H1 (cell line): ENCODE measurements around the gene CDK9. TPM values are rescaled to one million over a fixed set of nuclear protein-coding genes. Genes with fewer than 3 reads are reported as not detected.

Experiments
- polyA plus RNA-seq, 7 experiments: library from polyadenylated mRNA; depleted of rRNA in 3 of 7; stranded (reverse) in 5 of 7; unstranded in 2 of 7; fragments of >200 nt in 5 of 7; fragments of 200-250 nt in 2 of 7; gene quantifications; 1 replicate in 5 of 7; 2 replicates in 1 of 7; 4 replicates in 1 of 7; pipeline versions ENCODE4 v1.2.1 to v1.2.3, GENCODE V29; 2011 to 2013; ENCODE audit warnings: missing spikeins in 2 of 7, mixed read lengths in 2 of 7
- total RNA-seq: library from RNA; stranded (reverse); fragmentation: NEBNext Ultra II Directional; extraction: Animal tissue kit (Norgen Biotek cat#: 25700); gene quantifications from 2 replicates; pipeline ENCODE4 v1.2.1, GENCODE V29; 2021
- TF ChIP-seq, protein P1 (sequence below): IDR thresholded peaks from 2 replicates; pipeline ENCODE4 v1.6.1; 2011; ENCODE audit warnings: low read depth, mild to moderate bottlenecking, low read length; ENCODE audit not compliant: insufficient read depth

The CDK9 gene
- total and polyA plus RNA-seq, 2 of the 8 experiments (the other 6 are each of a cell fraction or from before 2014, with no cell fraction given) = 69.1 to 87.5 TPM

DNA sequence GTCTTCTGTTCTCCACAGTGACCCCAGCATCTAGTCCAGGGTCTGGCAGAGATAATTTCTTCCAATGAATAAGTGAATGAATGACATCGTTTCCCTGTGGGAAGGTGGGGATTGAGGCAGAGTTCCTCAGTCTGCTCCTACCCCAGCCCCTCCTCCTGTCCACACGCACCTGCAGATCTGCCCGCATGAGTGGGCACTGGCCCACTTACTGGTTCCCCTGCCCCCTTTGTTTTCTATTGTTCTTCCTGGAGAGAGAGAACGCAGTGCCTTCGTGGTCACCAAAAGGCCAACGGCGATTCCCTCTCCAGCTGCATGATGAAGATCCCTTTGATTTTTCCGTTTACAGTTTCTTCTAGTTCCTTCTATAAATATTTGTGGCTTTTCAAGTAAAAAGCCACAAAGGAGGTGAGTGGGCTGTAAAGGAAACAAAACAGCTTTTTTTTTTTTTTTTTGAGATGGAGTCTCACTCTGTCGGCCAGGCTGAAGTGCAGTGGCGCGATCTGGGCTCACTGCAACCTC lies 11.1 kb downstream of the CDK9 start (continued):
- TF ChIP-seq, protein P1, sequence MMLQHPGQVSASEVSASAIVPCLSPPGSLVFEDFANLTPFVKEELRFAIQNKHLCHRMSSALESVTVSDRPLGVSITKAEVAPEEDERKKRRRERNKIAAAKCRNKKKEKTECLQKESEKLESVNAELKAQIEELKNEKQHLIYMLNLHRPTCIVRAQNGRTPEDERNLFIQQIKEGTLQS = no peak
